HCT116 (cell line): ENCODE results near the gene CXCR2. TPM values are rescaled to one million over a fixed set of nuclear protein-coding genes. Genes with fewer than 3 reads are reported as not detected.

Source experiments
- ATAC-seq: fragments of 200-7000 bp; cut with Tn5 transposase; 2 replicates; pipeline ENCODE4 v1.9.1; 2020; ENCODE audit warnings: mild to moderate bottlenecking, moderate library complexity
- BruUV-seq: library from RNA; stranded (reverse); fragments of 400-500 nt; replicated peaks from 2 replicates; lab custom pipeline; 2021; lab: Mats Ljungman, UMichigan
- CTCF ChIA-PET: fragments of 300-600 bp; sonication (Branson Sonifier 250); formaldehyde crosslinking; loops from one replicate; lab custom pipeline; 2021; ENCODE audit warnings: antibody characterized with exemption; lab: Charles Lee
- POLR2A ChIA-PET: fragments of 300-600, 350-600 bp; sonication (Branson Sonifier 250); formaldehyde crosslinking; loops from one replicate; lab custom pipeline; 2021; ENCODE audit warnings: antibody characterized with exemption; lab: Charles Lee
- RAD21 ChIA-PET, 2 experiments: fragments of 300-600 bp; sonication (Branson Sonifier 250); formaldehyde crosslinking; loops; one replicate each; lab custom pipeline; 2023; ENCODE audit warnings: low total read pairs in 2 of 2; ENCODE audit not compliant: uncharacterized antibody in 2 of 2, unreplicated experiment in 2 of 2, low non-redundant PET in 1 of 2; lab: Charles Lee
- DNase-seq: peaks from one replicate; pipeline ENCODE4 v3.0.0-alpha.2; 2010; ENCODE audit warnings: low read depth, low spot score
- H2AFZ ChIP-seq: fragments of 200-600 bp; shearing (Covaris generic), sonication (generic); 2 replicates; pipeline ENCODE4 v1.6.1; 2017; ENCODE audit warnings: low read depth, mixed run types, mixed read lengths, antibody characterized with exemption, low read length; ENCODE audit not compliant: poor library complexity, severe bottlenecking
- H3K27ac ChIP-seq: 2 replicates; pipeline ENCODE4 v1.5.1; 2012; ENCODE audit warnings: low read depth, low read length
- H3K27me3 ChIP-seq: fragments of 200-600 bp; sonication (generic); 2 replicates; pipeline ENCODE4 v1.6.1; 2016; ENCODE audit warnings: mixed run types, low read length, mixed read lengths; ENCODE audit not compliant: insufficient read depth
- H3K36me3 ChIP-seq, 2 experiments: fragments of 200-500 bp in 1 of 2; fragments of 200-600 bp in 1 of 2; sonication (Bioruptor generic) in 1 of 2; sonication (generic) in 1 of 2; 2 replicates each; pipeline versions ENCODE4 v1.5.1 to v1.6.1; 2014 to 2016; ENCODE audit warnings: low read length in 2 of 2, inconsistent platforms in 1 of 2, mixed read lengths in 1 of 2, mixed run types in 1 of 2; ENCODE audit not compliant: insufficient read depth in 2 of 2, control insufficient read depth in 1 of 2
- H3K4me1 ChIP-seq, 2 experiments: fragments of 200-600 bp in 1 of 2; sonication (generic) in 1 of 2; 2 replicates each; pipeline versions ENCODE4 v1.5.1 to v1.6.1; 2012 to 2017; ENCODE audit warnings: low read length in 2 of 2, inconsistent platforms in 1 of 2, mild to moderate bottlenecking in 1 of 2, mixed read lengths in 1 of 2, mixed run types in 1 of 2, moderate library complexity in 1 of 2; ENCODE audit not compliant: insufficient read depth in 2 of 2, control insufficient read depth in 1 of 2
- H3K4me2 ChIP-seq: fragments of 200-600 bp; sonication (generic); 2 replicates; pipeline ENCODE4 v1.6.1; 2017; ENCODE audit warnings: mixed run types, low read length, mixed read lengths
- H3K4me3 ChIP-seq, 2 experiments: fragments of 200-600 bp in 1 of 2; sonication (generic) in 1 of 2; replicated peaks in 1 of 2; 2 replicates each; pipeline ENCODE4 v1.5.1; 2011 to 2016; ENCODE audit warnings: low read length in 2 of 2, control low read depth in 1 of 2, low read depth in 1 of 2, mild to moderate bottlenecking in 1 of 2, mixed read lengths in 1 of 2, mixed run types in 1 of 2
- H3K79me2 ChIP-seq: fragments of 200-600 bp; sonication (generic); 2 replicates; pipeline ENCODE4 v1.6.1; 2017; ENCODE audit warnings: mild to moderate bottlenecking, mixed run types, low read length, moderate library complexity, mixed read lengths; ENCODE audit not compliant: insufficient read depth
- H3K9ac ChIP-seq: fragments of 200-600 bp; sonication (generic); 2 replicates; pipeline ENCODE4 v1.6.1; 2016; ENCODE audit warnings: low read length, mixed read lengths
- H3K9me2 ChIP-seq: fragments of 200-600 bp; sonication (generic), shearing (Covaris generic); 2 replicates; pipeline ENCODE4 v1.6.1; 2017; ENCODE audit warnings: mixed run types, mild to moderate bottlenecking, moderate library complexity; ENCODE audit not compliant: insufficient read depth
- H3K9me3 ChIP-seq, 2 experiments: fragments of 200-500 bp in 1 of 2; fragments of 200-600 bp in 1 of 2; sonication (Bioruptor generic) in 1 of 2; sonication (generic) in 1 of 2; 2 replicates each; pipeline ENCODE4 v1.6.1; 2014 to 2017; ENCODE audit warnings: low read length in 2 of 2, mixed read lengths in 2 of 2, inconsistent platforms in 1 of 2, low read depth in 1 of 2, mild to moderate bottlenecking in 1 of 2, mixed run types in 1 of 2, moderate library complexity in 1 of 2; ENCODE audit not compliant: control insufficient read depth in 1 of 2, insufficient read depth in 1 of 2
- H4K20me1 ChIP-seq: fragments of 200-600 bp; sonication (generic), shearing (Covaris generic); 2 replicates; pipeline ENCODE4 v1.6.1; 2017; ENCODE audit warnings: mixed run types, mild to moderate bottlenecking, moderate library complexity; ENCODE audit not compliant: insufficient read depth
- CTCF ChIP-seq, 3 experiments: fragments of 200-600 bp in 1 of 3; sonication (generic) in 1 of 3; IDR thresholded peaks in 2 of 3; conservative IDR thresholded peaks in 1 of 3; 2 replicates each; pipeline ENCODE4 v1.5.1; 2012 to 2017; ENCODE audit warnings: low read depth in 2 of 3, low read length in 2 of 3, antibody characterized with exemption in 1 of 3, borderline replicate concordance in 1 of 3, control low read depth in 1 of 3, mild to moderate bottlenecking in 1 of 3, mixed read lengths in 1 of 3, mixed run types in 1 of 3, moderate library complexity in 1 of 3; ENCODE audit not compliant: insufficient read depth in 1 of 3
- ELF1 ChIP-seq: IDR thresholded peaks from 2 replicates; pipeline ENCODE4 v1.6.1; 2012; ENCODE audit warnings: low read depth, borderline replicate concordance
- EZH2 ChIP-seq: fragments of 200-600 bp; sonication (generic); IDR thresholded peaks from 2 replicates; pipeline ENCODE4 v1.6.1; 2017; ENCODE audit warnings: antibody characterized with exemption, mixed run types
- FOSL1 ChIP-seq: IDR thresholded peaks from 2 replicates; pipeline ENCODE4 v1.6.1; 2012; ENCODE audit warnings: low read depth
- RAD21 ChIP-seq: IDR thresholded peaks from 2 replicates; pipeline ENCODE4 v1.6.1; 2012; ENCODE audit warnings: low read depth, mild to moderate bottlenecking
- TCF7L2 ChIP-seq: IDR thresholded peaks from 2 replicates; pipeline ENCODE4 v1.7.0; 2011; ENCODE audit warnings: borderline replicate concordance, inconsistent platforms; ENCODE audit not compliant: insufficient read depth, insufficient read length; ENCODE audit errors: extremely low read depth
- intact Hi-C: fragments of 100-400 bp; cut with micrococcal nuclease; formaldehyde crosslinking; loops from 2 replicates; pipeline ENCODE4 v1.10.0; 2022
- total RNA-seq: library from RNA; stranded (reverse); gene quantifications from one replicate; pipeline ENCODE4 v1.2.1, GENCODE V29; 2021; ENCODE audit not compliant: unreplicated experiment

Gene CXCR2
- total RNA-seq, 1 experiment from 2014 or later = 0.15 TPM

- BruUV-seq = no TSS peak
- no peak overlapping the region for H3K4me3 ChIP-seq
- intact Hi-C loops = no loop called here
- H3K36me3 ChIP-seq = no peaks in the 10 kb centered on the region
- H3K9me2 ChIP-seq = no peaks in the 10 kb centered on the region
- POLR2A ChIA-PET = no interaction called here
- no peak overlapping the region for H3K9ac ChIP-seq
- no peak for TF ChIP-seq ELF1
- peak; percentile 70 for TF ChIP-seq RAD21
- TF ChIP-seq CTCF (IDR thresholded peaks at IDR 0.05 in 2 of 3, conservative IDR thresholded peaks at IDR 0.05 in 1 of 3; ENCODE audit: borderline replicate concordance in 1 of 3, insufficient read depth in 1 of 3, low read depth in 2 of 3, low read length in 2 of 3) = peak; percentile 70 to 93 (median 91); a peak in 5 of 6 replicates
- TF ChIP-seq FOSL1 = no peak
- TF ChIP-seq TCF7L2 = no peak
- TF ChIP-seq EZH2 = no peak
- H4K20me1 ChIP-seq = no peaks in the 10 kb centered on the region
- DNase-seq = peak; percentile 37
- no peak overlapping the region for H3K27ac ChIP-seq
- ATAC-seq = peak; percentile 93
- no peaks in the 10 kb centered on the region for H3K9me3 ChIP-seq
- no peaks in the 10 kb centered on the region for H3K79me2 ChIP-seq
- RAD21 ChIA-PET = no interaction called here
- peaks cover 6 to 9% of the 10 kb centered on the region in 2 experiments; a peak in 3 of 4 replicates for H3K4me1 ChIP-seq
- H3K4me2 ChIP-seq = no peak overlapping the region
- no peaks in the 10 kb centered on the region for H3K27me3 ChIP-seq
- no peak overlapping the region for H2AFZ ChIP-seq
- CTCF ChIA-PET = interaction anchor here (0.7 to 1.1 kb wide), 3 partner anchors 9 to 89 kb away, joined by 3 to 6 read pairs (median 4); no protein-coding TSS in a partner anchor
Measured at GRCh38 chr2:218168635-218169462, 43.0 kb downstream of the CXCR2 start.
